Natural killer cell (primary cell): ENCODE results near the gene TANGO2. TPM values are rescaled to one million over a fixed set of nuclear protein-coding genes. Genes with fewer than 3 reads are reported as not detected.

ENCODE experiments used
- ATAC-seq, 3 donors: fragments of 150-1000 bp in 2 of 3; fragments of 200-7000 bp in 1 of 3; cut with Tn5 transposase; 1 replicate in 1 of 3; 2 replicates in 2 of 3; pipeline ENCODE4 v1.10.0; 2021; ENCODE audit warnings: mild to moderate bottlenecking in 2 of 3, moderate library complexity in 2 of 3
- DNase-seq, 2 donors: peaks; one replicate each; pipeline versions ENCODE4 v3.0.0 to v3.0.0-alpha.2; 2013 to 2021; ENCODE audit warnings: mixed read lengths in 1 of 2
- H3K27ac ChIP-seq: one replicate; pipeline ENCODE4 v1.5.1; 2013; ENCODE audit warnings: mild to moderate bottlenecking, low read length
- H3K27me3 ChIP-seq: one replicate; pipeline ENCODE4 v1.6.1; 2013; ENCODE audit warnings: low read length; ENCODE audit not compliant: control insufficient read depth, insufficient read depth
- H3K36me3 ChIP-seq: one replicate; pipeline ENCODE4 v1.6.1; 2013; ENCODE audit warnings: low read length; ENCODE audit not compliant: control insufficient read depth, insufficient read depth
- H3K4me1 ChIP-seq: one replicate; pipeline ENCODE4 v1.6.1; 2013; ENCODE audit warnings: low read length; ENCODE audit not compliant: control insufficient read depth, insufficient read depth
- H3K4me3 ChIP-seq: one replicate; pipeline ENCODE4 v1.5.1; 2013; ENCODE audit warnings: low read length
- H3K9me3 ChIP-seq: one replicate; pipeline ENCODE4 v1.6.1; 2013; ENCODE audit warnings: low read length; ENCODE audit not compliant: control insufficient read depth, insufficient read depth
- H3K27ac Mint-ChIP-seq, 2 donors: one replicate each; pipeline ENCODE4 v1.8.0; 2022; ENCODE audit warnings: mild to moderate bottlenecking in 2 of 2, mixed read lengths in 2 of 2, moderate library complexity in 1 of 2
- H3K27me3 Mint-ChIP-seq, 2 donors: one replicate each; pipeline ENCODE4 v1.8.0; 2022; ENCODE audit warnings: low read depth in 2 of 2, mixed read lengths in 2 of 2
- H3K36me3 Mint-ChIP-seq: one replicate; pipeline ENCODE4 v1.8.0; 2022; ENCODE audit warnings: mixed read lengths
- H3K4me1 Mint-ChIP-seq, 2 donors: one replicate each; pipeline ENCODE4 v1.8.0; 2022; ENCODE audit warnings: mixed read lengths in 2 of 2
- H3K4me3 Mint-ChIP-seq: one replicate; pipeline ENCODE4 v1.8.0; 2022; ENCODE audit warnings: mild to moderate bottlenecking, moderate library complexity, mixed read lengths
- H3K9me3 Mint-ChIP-seq, 2 donors: one replicate each; pipeline ENCODE4 v1.8.0; 2022; ENCODE audit warnings: mixed read lengths in 2 of 2
- WGBS: methylation state at CpG from one replicate; pipeline ENCODE4 v1.1.7; 2013; ENCODE audit warnings: missing lambda C conversion rate; ENCODE audit not compliant: insufficient coverage; 5-methylcytosine and 5-hydroxymethylcytosine counted together
- intact Hi-C: fragments of 100-400 bp; cut with micrococcal nuclease; formaldehyde crosslinking; loops from one replicate; pipeline ENCODE4 v1.14.2; 2022
- total RNA-seq, 4 donors: library from RNA; stranded (reverse); fragments of 120-200 nt in 1 of 4; gene quantifications; one replicate each; pipeline versions ENCODE4 v1.2.3 to v1.2.4, GENCODE V29; 2013 to 2022
- TF ChIP-seq, protein P1 (sequence below): fragments of 200-600 bp; IDR thresholded peaks from one replicate; pipeline ENCODE4 v1.8.0; 2022; ENCODE audit warnings: antibody characterized with exemption

The TANGO2 gene
- total RNA-seq, 3 donors from 2014 or later (not counting 1 experiment from before 2014, with no cell fraction given): 33.3 to 53.0 (median 46.2) TPM

DNA sequence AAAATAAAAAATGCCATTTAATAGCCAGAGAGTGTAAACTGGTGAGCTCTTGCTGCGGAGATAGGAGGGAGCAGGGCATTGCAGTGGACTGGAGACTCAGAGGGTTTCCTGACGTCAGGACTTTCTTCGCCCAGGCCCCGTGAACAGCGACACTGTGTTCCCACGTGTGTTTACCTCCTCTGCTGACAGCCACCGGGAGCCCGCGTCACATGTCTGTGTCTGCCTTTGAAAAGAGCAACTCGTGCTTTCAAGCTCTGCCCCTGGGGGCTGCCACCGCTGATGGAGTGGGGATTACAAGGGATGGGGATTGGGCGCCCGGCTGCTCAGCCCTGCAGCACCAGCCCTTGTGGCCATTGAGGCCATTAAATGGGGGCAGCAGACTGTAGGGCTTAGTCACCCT, 3.3 kb downstream of the TANGO2 start:
- 86% methylated on average over 13 of the region's 13 CpGs for WGBS
- Mint-ChIP-seq H3K27ac (peak overlapping the region in 1 of 2 donors; percentile 29), H3K9me3 (no peaks in the 10 kb centered on the region), H3K36me3 (no peaks in the 10 kb centered on the region), H3K4me1 (peaks cover 40 to 59% of the 10 kb centered on the region in 2 donors), H3K27me3 (no peaks in the 10 kb centered on the region), H3K4me3 (no peak overlapping the region)
- peaks cover 30% of the 10 kb centered on the region for H3K4me1 ChIP-seq
- intact Hi-C loops: no loop called here
- H3K9me3 ChIP-seq: no peaks in the 10 kb centered on the region
- H3K4me3 ChIP-seq: no peak overlapping the region
- no peak overlapping the region for H3K27ac ChIP-seq
- TF ChIP-seq, protein P1, sequence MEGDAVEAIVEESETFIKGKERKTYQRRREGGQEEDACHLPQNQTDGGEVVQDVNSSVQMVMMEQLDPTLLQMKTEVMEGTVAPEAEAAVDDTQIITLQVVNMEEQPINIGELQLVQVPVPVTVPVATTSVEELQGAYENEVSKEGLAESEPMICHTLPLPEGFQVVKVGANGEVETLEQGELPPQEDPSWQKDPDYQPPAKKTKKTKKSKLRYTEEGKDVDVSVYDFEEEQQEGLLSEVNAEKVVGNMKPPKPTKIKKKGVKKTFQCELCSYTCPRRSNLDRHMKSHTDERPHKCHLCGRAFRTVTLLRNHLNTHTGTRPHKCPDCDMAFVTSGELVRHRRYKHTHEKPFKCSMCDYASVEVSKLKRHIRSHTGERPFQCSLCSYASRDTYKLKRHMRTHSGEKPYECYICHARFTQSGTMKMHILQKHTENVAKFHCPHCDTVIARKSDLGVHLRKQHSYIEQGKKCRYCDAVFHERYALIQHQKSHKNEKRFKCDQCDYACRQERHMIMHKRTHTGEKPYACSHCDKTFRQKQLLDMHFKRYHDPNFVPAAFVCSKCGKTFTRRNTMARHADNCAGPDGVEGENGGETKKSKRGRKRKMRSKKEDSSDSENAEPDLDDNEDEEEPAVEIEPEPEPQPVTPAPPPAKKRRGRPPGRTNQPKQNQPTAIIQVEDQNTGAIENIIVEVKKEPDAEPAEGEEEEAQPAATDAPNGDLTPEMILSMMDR: no peak
- ATAC-seq (no peak), DNase-seq (no peak)
- peaks cover 2% of the 10 kb centered on the region for H3K36me3 ChIP-seq
- no peaks in the 10 kb centered on the region for H3K27me3 ChIP-seq

DNA sequence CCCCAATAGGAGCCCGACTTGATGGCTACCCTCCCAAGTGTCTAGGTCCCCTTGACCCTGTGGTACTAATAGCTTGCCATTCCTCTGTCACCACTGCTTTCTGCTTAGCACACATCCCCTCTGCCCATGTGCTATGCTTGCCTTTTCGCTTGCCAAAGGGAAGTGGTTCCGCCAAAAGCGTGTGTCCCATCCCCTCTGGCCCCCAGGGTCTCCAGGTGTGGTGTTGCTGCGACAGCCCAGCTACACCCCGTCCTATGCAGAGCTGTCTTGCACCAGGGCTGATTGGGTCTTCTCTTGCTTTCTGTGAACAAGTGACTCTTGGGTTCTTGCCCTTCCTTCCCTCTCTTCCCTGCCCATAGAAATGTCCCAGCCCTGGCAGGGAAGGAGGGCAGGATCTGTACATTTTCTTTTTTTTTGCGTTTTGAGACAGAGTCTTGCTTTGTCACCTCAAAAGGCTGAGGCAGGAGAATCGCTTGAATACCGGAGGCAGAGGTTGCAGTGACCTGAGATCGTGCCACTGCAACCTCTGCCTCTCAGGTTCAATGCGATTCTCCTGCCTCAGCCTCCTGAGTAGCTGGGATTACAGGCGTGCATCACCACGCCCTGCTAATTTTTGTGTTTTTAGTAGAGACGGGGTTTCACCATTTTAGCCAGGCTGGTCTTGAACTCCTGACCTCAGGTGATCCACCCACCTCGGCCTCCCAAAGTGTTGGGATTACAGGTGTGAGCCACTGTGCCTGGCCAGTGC, 3.9 kb downstream of the TANGO2 start:
- Histone ChIP-seq H3K4me1 (peaks cover 30% of the 10 kb centered on the region), H3K27me3 (no peaks in the 10 kb centered on the region), H3K36me3 (peaks cover 2% of the 10 kb centered on the region), H3K4me3 (no peak overlapping the region), H3K9me3 (no peaks in the 10 kb centered on the region), H3K27ac (no peak overlapping the region)
- TF ChIP-seq, protein P1: no peak
- Mint-ChIP-seq H3K27me3 (no peaks in the 10 kb centered on the region), H3K36me3 (no peaks in the 10 kb centered on the region), H3K4me3 (no peak overlapping the region), H3K27ac (peak overlapping the region in 1 of 2 donors; percentile 29), H3K4me1 (peaks cover 41 to 59% of the 10 kb centered on the region in 2 donors), H3K9me3 (no peaks in the 10 kb centered on the region)
- WGBS: 91% methylated on average over 15 of the region's 15 CpGs
- DNase-seq: no peak
- ATAC-seq: no peak
- intact Hi-C loops: no loop called here

DNA sequence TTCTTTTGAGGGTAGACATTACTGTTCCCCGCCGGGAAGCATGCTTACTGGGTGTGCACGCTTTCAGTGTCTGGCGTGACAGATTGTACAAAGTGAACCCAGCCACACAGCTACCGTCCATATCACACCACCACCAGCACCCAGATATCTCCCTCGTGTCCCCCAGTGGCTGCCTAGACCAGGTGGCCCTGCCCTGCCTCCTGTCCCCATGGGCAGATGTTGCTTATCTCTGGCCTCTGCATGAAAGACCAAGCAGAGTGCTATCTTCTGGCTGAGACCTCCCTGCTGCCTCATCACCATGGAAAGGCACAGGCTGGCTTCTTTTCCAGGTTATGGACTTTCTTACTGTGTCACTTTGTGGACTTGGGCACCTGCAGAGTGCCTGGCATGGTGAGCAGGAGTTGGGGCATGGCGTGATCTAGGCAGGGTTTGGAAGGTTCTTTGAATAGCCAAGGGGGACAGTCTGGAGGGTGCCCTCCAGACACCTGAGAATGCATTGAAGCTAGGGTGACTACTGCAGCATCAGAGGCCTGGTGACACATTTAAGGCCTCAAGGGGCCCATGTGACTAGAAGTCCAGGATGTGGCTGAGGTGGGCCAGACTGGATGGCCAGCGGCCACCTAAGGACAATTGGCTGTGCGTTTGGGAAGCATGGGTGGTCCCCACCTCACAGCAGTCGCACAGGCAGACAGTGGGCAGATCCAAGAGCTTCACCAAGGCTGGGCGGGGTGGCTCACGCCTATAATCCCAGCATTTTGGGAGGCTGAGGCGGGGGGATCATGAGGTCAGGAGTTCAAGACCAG, 4.7 kb downstream of the TANGO2 start:
- H3K27me3 Mint-ChIP-seq: no peaks in the 10 kb centered on the region
- WGBS: 95% methylated on average over 13 of the region's 13 CpGs
- no peaks in the 10 kb centered on the region for H3K36me3 Mint-ChIP-seq
- H3K4me1 ChIP-seq: peaks cover 23% of the 10 kb centered on the region
- H3K27ac Mint-ChIP-seq: peak overlapping the region in 1 of 2 donors; percentile 7
- H3K4me3 ChIP-seq: no peak overlapping the region
- DNase-seq: no peak
- no peak for ATAC-seq
- TF ChIP-seq, protein P1: no peak
- H3K36me3 ChIP-seq: peaks cover 2% of the 10 kb centered on the region
- H3K9me3 Mint-ChIP-seq: no peaks in the 10 kb centered on the region
- H3K27ac ChIP-seq: no peak overlapping the region
- H3K4me3 Mint-ChIP-seq: no peak overlapping the region
- no peaks in the 10 kb centered on the region for H3K9me3 ChIP-seq
- intact Hi-C loops: no loop called here
- H3K4me1 Mint-ChIP-seq: peaks cover 35 to 53% of the 10 kb centered on the region in 2 donors
- no peaks in the 10 kb centered on the region for H3K27me3 ChIP-seq
